HCT116 (cell line): ENCODE measurements around the gene MAP3K7CL. TPM values are rescaled to one million over a fixed set of nuclear protein-coding genes. Genes with fewer than 3 reads are reported as not detected.

ENCODE experiments used
- ATAC-seq: fragments of 200-7000 bp; cut with Tn5 transposase; 2 replicates; pipeline ENCODE4 v1.9.1; 2020; ENCODE audit warnings: mild to moderate bottlenecking, moderate library complexity
- BruUV-seq: library from RNA; stranded (reverse); fragments of 400-500 nt; replicated peaks from 2 replicates; lab custom pipeline; 2021; lab: Mats Ljungman, UMichigan
- CTCF ChIA-PET: fragments of 300-600 bp; sonication (Branson Sonifier 250); formaldehyde crosslinking; loops from one replicate; lab custom pipeline; 2021; ENCODE audit warnings: antibody characterized with exemption; lab: Charles Lee
- POLR2A ChIA-PET: fragments of 300-600, 350-600 bp; sonication (Branson Sonifier 250); formaldehyde crosslinking; loops from one replicate; lab custom pipeline; 2021; ENCODE audit warnings: antibody characterized with exemption; lab: Charles Lee
- RAD21 ChIA-PET, 2 experiments: fragments of 300-600 bp; sonication (Branson Sonifier 250); formaldehyde crosslinking; loops; one replicate each; lab custom pipeline; 2023; ENCODE audit warnings: low total read pairs in 2 of 2; ENCODE audit not compliant: uncharacterized antibody in 2 of 2, unreplicated experiment in 2 of 2, low non-redundant PET in 1 of 2; lab: Charles Lee
- DNase-seq: peaks from one replicate; pipeline ENCODE4 v3.0.0-alpha.2; 2010; ENCODE audit warnings: low read depth, low spot score
- H2AFZ ChIP-seq: fragments of 200-600 bp; shearing (Covaris generic), sonication (generic); 2 replicates; pipeline ENCODE4 v1.6.1; 2017; ENCODE audit warnings: low read depth, mixed run types, mixed read lengths, antibody characterized with exemption, low read length; ENCODE audit not compliant: poor library complexity, severe bottlenecking
- H3K27ac ChIP-seq: 2 replicates; pipeline ENCODE4 v1.5.1; 2012; ENCODE audit warnings: low read depth, low read length
- H3K27me3 ChIP-seq: fragments of 200-600 bp; sonication (generic); 2 replicates; pipeline ENCODE4 v1.6.1; 2016; ENCODE audit warnings: mixed run types, low read length, mixed read lengths; ENCODE audit not compliant: insufficient read depth
- H3K36me3 ChIP-seq, 2 experiments: fragments of 200-500 bp in 1 of 2; fragments of 200-600 bp in 1 of 2; sonication (Bioruptor generic) in 1 of 2; sonication (generic) in 1 of 2; 2 replicates each; pipeline versions ENCODE4 v1.5.1 to v1.6.1; 2014 to 2016; ENCODE audit warnings: low read length in 2 of 2, inconsistent platforms in 1 of 2, mixed read lengths in 1 of 2, mixed run types in 1 of 2; ENCODE audit not compliant: insufficient read depth in 2 of 2, control insufficient read depth in 1 of 2
- H3K4me1 ChIP-seq, 2 experiments: fragments of 200-600 bp in 1 of 2; sonication (generic) in 1 of 2; 2 replicates each; pipeline versions ENCODE4 v1.5.1 to v1.6.1; 2012 to 2017; ENCODE audit warnings: low read length in 2 of 2, inconsistent platforms in 1 of 2, mild to moderate bottlenecking in 1 of 2, mixed read lengths in 1 of 2, mixed run types in 1 of 2, moderate library complexity in 1 of 2; ENCODE audit not compliant: insufficient read depth in 2 of 2, control insufficient read depth in 1 of 2
- H3K4me2 ChIP-seq: fragments of 200-600 bp; sonication (generic); 2 replicates; pipeline ENCODE4 v1.6.1; 2017; ENCODE audit warnings: mixed run types, low read length, mixed read lengths
- H3K4me3 ChIP-seq, 2 experiments: fragments of 200-600 bp in 1 of 2; sonication (generic) in 1 of 2; replicated peaks in 1 of 2; 2 replicates each; pipeline ENCODE4 v1.5.1; 2011 to 2016; ENCODE audit warnings: low read length in 2 of 2, control low read depth in 1 of 2, low read depth in 1 of 2, mild to moderate bottlenecking in 1 of 2, mixed read lengths in 1 of 2, mixed run types in 1 of 2
- H3K79me2 ChIP-seq: fragments of 200-600 bp; sonication (generic); 2 replicates; pipeline ENCODE4 v1.6.1; 2017; ENCODE audit warnings: mild to moderate bottlenecking, mixed run types, low read length, moderate library complexity, mixed read lengths; ENCODE audit not compliant: insufficient read depth
- H3K9ac ChIP-seq: fragments of 200-600 bp; sonication (generic); 2 replicates; pipeline ENCODE4 v1.6.1; 2016; ENCODE audit warnings: low read length, mixed read lengths
- H3K9me2 ChIP-seq: fragments of 200-600 bp; sonication (generic), shearing (Covaris generic); 2 replicates; pipeline ENCODE4 v1.6.1; 2017; ENCODE audit warnings: mixed run types, mild to moderate bottlenecking, moderate library complexity; ENCODE audit not compliant: insufficient read depth
- H3K9me3 ChIP-seq, 2 experiments: fragments of 200-500 bp in 1 of 2; fragments of 200-600 bp in 1 of 2; sonication (Bioruptor generic) in 1 of 2; sonication (generic) in 1 of 2; 2 replicates each; pipeline ENCODE4 v1.6.1; 2014 to 2017; ENCODE audit warnings: low read length in 2 of 2, mixed read lengths in 2 of 2, inconsistent platforms in 1 of 2, low read depth in 1 of 2, mild to moderate bottlenecking in 1 of 2, mixed run types in 1 of 2, moderate library complexity in 1 of 2; ENCODE audit not compliant: control insufficient read depth in 1 of 2, insufficient read depth in 1 of 2
- H4K20me1 ChIP-seq: fragments of 200-600 bp; sonication (generic), shearing (Covaris generic); 2 replicates; pipeline ENCODE4 v1.6.1; 2017; ENCODE audit warnings: mixed run types, mild to moderate bottlenecking, moderate library complexity; ENCODE audit not compliant: insufficient read depth
- CBX3 ChIP-seq: IDR thresholded peaks from 2 replicates; pipeline ENCODE4 v1.6.1; 2012; ENCODE audit warnings: low read depth
- CTCF ChIP-seq, 3 experiments: fragments of 200-600 bp in 1 of 3; sonication (generic) in 1 of 3; IDR thresholded peaks in 2 of 3; conservative IDR thresholded peaks in 1 of 3; 2 replicates each; pipeline ENCODE4 v1.5.1; 2012 to 2017; ENCODE audit warnings: low read depth in 2 of 3, low read length in 2 of 3, antibody characterized with exemption in 1 of 3, borderline replicate concordance in 1 of 3, control low read depth in 1 of 3, mild to moderate bottlenecking in 1 of 3, mixed read lengths in 1 of 3, mixed run types in 1 of 3, moderate library complexity in 1 of 3; ENCODE audit not compliant: insufficient read depth in 1 of 3
- EGR1 ChIP-seq: IDR thresholded peaks from 2 replicates; pipeline ENCODE4 v1.6.1; 2012; ENCODE audit warnings: low read depth
- EZH2phosphoT487 ChIP-seq: fragments of 200-600 bp; IDR thresholded peaks from 2 replicates; pipeline ENCODE4 v1.6.1; 2018; ENCODE audit warnings: antibody characterized with exemption, borderline replicate concordance
- FOSL1 ChIP-seq: IDR thresholded peaks from 2 replicates; pipeline ENCODE4 v1.6.1; 2012; ENCODE audit warnings: low read depth
- POLR2A ChIP-seq: IDR thresholded peaks from 2 replicates; pipeline ENCODE4 v1.7.0; 2011; ENCODE audit warnings: borderline replicate concordance; ENCODE audit not compliant: insufficient read depth, insufficient read length; ENCODE audit errors: extremely low read depth
- RAD21 ChIP-seq: IDR thresholded peaks from 2 replicates; pipeline ENCODE4 v1.6.1; 2012; ENCODE audit warnings: low read depth, mild to moderate bottlenecking
- SIN3A ChIP-seq: IDR thresholded peaks from 2 replicates; pipeline ENCODE4 v1.6.1; 2012; ENCODE audit warnings: low read depth
- SP1 ChIP-seq: IDR thresholded peaks from 2 replicates; pipeline ENCODE4 v1.6.1; 2012; ENCODE audit warnings: low read depth
- TCF7L2 ChIP-seq: IDR thresholded peaks from 2 replicates; pipeline ENCODE4 v1.7.0; 2011; ENCODE audit warnings: borderline replicate concordance, inconsistent platforms; ENCODE audit not compliant: insufficient read depth, insufficient read length; ENCODE audit errors: extremely low read depth
- YY1 ChIP-seq: IDR thresholded peaks from 2 replicates; pipeline ENCODE4 v1.6.1; 2011; ENCODE audit warnings: low read length, low read depth, moderate library complexity, mild to moderate bottlenecking; ENCODE audit not compliant: insufficient replicate concordance; ENCODE audit errors: extremely low read depth
- intact Hi-C: fragments of 100-400 bp; cut with micrococcal nuclease; formaldehyde crosslinking; loops from 2 replicates; pipeline ENCODE4 v1.10.0; 2022
- total RNA-seq: library from RNA; stranded (reverse); gene quantifications from one replicate; pipeline ENCODE4 v1.2.1, GENCODE V29; 2021; ENCODE audit not compliant: unreplicated experiment
- TF ChIP-seq, protein P1 (sequence below): IDR thresholded peaks from 2 replicates; pipeline ENCODE4 v1.6.1; 2012
- TF ChIP-seq, protein P2 (sequence below): IDR thresholded peaks from 2 replicates; pipeline ENCODE4 v1.6.1; 2012; ENCODE audit warnings: low read depth

The MAP3K7CL gene
- total RNA-seq, 1 experiment from 2014 or later: 0.57 TPM

DNA sequence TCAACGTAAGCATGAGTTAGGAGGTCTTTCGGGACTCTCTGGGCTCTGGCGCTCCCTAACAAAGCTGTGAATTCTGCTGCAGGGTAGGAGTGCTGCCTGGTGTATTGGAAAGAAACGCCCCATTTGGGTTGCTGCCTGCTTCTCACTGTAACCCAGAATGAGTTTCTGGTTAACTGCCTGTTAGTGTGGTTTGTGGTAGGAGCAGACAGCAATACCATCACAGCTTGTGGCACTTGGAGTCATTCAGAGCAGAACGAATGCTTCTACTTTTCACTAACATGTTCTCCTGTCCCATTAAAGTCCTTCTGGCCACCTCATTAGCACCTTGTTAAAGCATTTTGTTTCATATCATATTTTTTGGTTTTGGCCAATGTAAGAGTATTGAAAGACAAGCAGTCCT is 18.1 kb downstream of the MAP3K7CL start:
- intact Hi-C loops: no loop called here
- Histone ChIP-seq H3K9me3 (no peaks in the 10 kb centered on the region), H3K27me3 (no peaks in the 10 kb centered on the region), H3K4me1 (peaks cover 0 to 12% of the 10 kb centered on the region in 2 experiments; a peak in 2 of 4 replicates), H3K9me2 (no peaks in the 10 kb centered on the region), H2AFZ (no peak overlapping the region), H3K9ac (no peak overlapping the region), H3K27ac (no peak overlapping the region), H3K4me3 (no peak overlapping the region), H3K4me2 (no peak overlapping the region), H3K79me2 (no peaks in the 10 kb centered on the region), H3K36me3 (no peaks in the 10 kb centered on the region), H4K20me1 (no peaks in the 10 kb centered on the region)
- ChIA-PET POLR2A (no interaction called here), RAD21 (no interaction called here), CTCF (no interaction called here)
- no TSS peak for BruUV-seq
- DNase-seq (no peak), ATAC-seq (no peak)
- no peak for TF ChIP-seq YY1
- no peak for TF ChIP-seq EZH2phosphoT487
- TF ChIP-seq RAD21: no peak
- no peak for TF ChIP-seq EGR1
- no peak for TF ChIP-seq TCF7L2
- TF ChIP-seq CTCF (IDR thresholded peaks at IDR 0.05 in 2 of 3, conservative IDR thresholded peaks at IDR 0.05 in 1 of 3; ENCODE audit: borderline replicate concordance in 1 of 3, insufficient read depth in 1 of 3, low read depth in 2 of 3, low read length in 2 of 3): no peak
- no peak for TF ChIP-seq SP1
- no peak for TF ChIP-seq POLR2A
- no peak for TF ChIP-seq FOSL1
- TF ChIP-seq, protein P1, sequence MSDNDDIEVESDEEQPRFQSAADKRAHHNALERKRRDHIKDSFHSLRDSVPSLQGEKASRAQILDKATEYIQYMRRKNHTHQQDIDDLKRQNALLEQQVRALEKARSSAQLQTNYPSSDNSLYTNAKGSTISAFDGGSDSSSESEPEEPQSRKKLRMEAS: no peak
- TF ChIP-seq, protein P2, sequence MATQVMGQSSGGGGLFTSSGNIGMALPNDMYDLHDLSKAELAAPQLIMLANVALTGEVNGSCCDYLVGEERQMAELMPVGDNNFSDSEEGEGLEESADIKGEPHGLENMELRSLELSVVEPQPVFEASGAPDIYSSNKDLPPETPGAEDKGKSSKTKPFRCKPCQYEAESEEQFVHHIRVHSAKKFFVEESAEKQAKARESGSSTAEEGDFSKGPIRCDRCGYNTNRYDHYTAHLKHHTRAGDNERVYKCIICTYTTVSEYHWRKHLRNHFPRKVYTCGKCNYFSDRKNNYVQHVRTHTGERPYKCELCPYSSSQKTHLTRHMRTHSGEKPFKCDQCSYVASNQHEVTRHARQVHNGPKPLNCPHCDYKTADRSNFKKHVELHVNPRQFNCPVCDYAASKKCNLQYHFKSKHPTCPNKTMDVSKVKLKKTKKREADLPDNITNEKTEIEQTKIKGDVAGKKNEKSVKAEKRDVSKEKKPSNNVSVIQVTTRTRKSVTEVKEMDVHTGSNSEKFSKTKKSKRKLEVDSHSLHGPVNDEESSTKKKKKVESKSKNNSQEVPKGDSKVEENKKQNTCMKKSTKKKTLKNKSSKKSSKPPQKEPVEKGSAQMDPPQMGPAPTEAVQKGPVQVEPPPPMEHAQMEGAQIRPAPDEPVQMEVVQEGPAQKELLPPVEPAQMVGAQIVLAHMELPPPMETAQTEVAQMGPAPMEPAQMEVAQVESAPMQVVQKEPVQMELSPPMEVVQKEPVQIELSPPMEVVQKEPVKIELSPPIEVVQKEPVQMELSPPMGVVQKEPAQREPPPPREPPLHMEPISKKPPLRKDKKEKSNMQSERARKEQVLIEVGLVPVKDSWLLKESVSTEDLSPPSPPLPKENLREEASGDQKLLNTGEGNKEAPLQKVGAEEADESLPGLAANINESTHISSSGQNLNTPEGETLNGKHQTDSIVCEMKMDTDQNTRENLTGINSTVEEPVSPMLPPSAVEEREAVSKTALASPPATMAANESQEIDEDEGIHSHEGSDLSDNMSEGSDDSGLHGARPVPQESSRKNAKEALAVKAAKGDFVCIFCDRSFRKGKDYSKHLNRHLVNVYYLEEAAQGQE: no peak
- no peak for TF ChIP-seq CBX3
- TF ChIP-seq SIN3A: no peak
